AG08396 (cell line): ENCODE results near the gene HMGB4.
A peak's percentile ranks its signal among the peaks of the same experiment; 100 is the strongest.

Experiments
- DNase-seq: peaks from one replicate; pipeline ENCODE4 v3.0.0; 2012; ENCODE audit warnings: low spot score, mixed read lengths

Gene HMGB4

GRCh38 chr1:33898406-33898805 lies 34.5 kb downstream of the HMGB4 start:
- DNase-seq, result no peak

GRCh38 chr1:33898881-33899280 lies 35.0 kb downstream of the HMGB4 start:
- DNase-seq, result no peak

GRCh38 chr1:33899746-33900145 lies 35.9 kb downstream of the HMGB4 start:
- DNase-seq, result no peak

GRCh38 chr1:33902486-33903209 lies 38.8 kb downstream of the HMGB4 start:
- no peak for DNase-seq

GRCh38 chr1:33903210-33903589 lies 39.3 kb downstream of the HMGB4 start:
- peak; percentile 29 for DNase-seq

- no peak for DNase-seq
Measured at GRCh38 chr1:33905241-33905640, 41.4 kb downstream of the HMGB4 start.

- DNase-seq, result no peak
Measured at GRCh38 chr1:33906156-33906555, 42.3 kb downstream of the HMGB4 start.

- no peak for DNase-seq
Measured at GRCh38 chr1:33908324-33908956, 44.6 kb downstream of the HMGB4 start.
